Activated T-cell treated with anti-CD3 and anti-CD28 coated beads, Interleukin-2, amount 50 U/mL, for 1 hour (primary cell): ENCODE measurements around the gene ABCA3.
A peak's percentile ranks its signal among the peaks of the same experiment; 100 is the strongest.

Experiments used
- DNase-seq: peaks from one replicate; pipeline ENCODE4 v3.0.0-alpha.2; 2020

ABCA3 gene

GRCh38 chr16:2350500-2350899 is 10.0 kb upstream of the ABCA3 start:
- DNase-seq, result no peak

DNA sequence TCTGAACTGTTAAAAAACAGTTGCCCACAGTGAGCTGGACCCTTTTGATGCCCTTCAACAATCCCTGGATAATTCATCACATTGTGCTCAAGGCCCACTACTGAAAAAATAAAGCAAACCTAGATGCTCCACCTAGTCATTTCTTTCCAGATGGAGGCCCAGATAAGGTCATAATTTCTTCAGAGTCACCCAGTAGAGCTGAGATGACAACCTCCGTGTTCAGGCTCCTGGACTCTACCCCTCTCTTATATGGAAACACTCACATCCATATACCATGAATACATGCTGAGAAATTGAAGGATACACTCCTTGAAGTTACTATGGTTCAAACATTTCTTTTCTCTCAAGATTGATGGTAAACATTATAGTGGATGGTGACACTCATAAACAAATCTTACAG is 2.7 kb upstream of the ABCA3 start:
- DNase-seq, result no peak

- peak; percentile 31 for DNase-seq
These were observed 1.2 kb upstream of the ABCA3 start for GRCh38 chr16:2341456-2342447.

GRCh38 chr16:2339521-2340484 is 725 bp downstream of the ABCA3 start:
- DNase-seq, result peak; percentile 64

- DNase-seq, result no peak
These were observed 2.9 kb downstream of the ABCA3 start for GRCh38 chr16:2337431-2338296.

DNA sequence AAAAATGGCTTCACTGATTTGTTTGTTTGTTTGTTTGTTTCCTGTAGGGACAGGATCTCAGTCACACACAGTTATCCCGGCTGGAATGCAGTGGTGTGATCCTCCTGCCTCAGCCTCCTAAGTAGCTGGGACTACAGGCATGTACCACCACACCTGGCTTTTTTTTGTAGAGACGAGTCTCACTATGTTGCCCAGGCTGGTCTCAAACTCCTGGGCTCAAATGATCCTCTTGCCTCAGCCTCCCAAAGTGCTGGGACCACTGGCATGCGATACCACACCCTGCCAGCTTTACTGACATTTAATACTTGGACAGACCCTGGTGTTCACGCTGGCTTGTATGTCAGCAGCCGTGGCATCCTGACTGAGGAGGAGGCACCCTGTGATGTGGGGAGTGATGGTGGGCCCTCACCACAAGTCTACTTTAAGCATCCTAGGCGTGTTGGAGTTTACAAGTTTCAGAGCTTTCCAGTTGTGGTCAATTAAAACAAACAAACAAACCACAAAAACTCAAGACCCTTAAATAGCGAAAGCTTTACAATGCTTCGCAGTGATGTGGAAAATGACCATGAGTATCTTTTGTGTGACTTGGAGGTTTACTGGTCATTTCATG is 5.1 kb downstream of the ABCA3 start:
- DNase-seq, result no peak

- DNase-seq, result no peak
These were observed 6.7 kb downstream of the ABCA3 start for GRCh38 chr16:2333772-2334379.

GRCh38 chr16:2333231-2333630 is 7.3 kb downstream of the ABCA3 start:
- DNase-seq, result no peak

DNA sequence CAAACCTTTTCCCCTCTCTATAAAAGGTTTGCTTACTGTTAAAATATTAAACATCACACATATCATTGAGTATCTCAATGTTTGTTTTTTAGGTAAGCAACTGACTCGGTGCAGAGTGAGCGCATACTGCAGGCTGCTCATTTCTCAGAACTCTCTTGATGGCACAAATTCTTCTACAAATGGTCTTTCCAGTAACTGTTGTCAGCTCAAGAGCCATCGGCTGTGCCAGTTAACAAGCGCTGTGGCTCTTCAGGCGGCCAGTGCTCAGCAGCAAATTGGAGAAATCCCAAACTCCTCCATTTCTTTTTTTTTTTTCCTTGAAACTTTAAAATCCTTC is 8.6 kb downstream of the ABCA3 start:
- DNase-seq, result no peak

- no peak for DNase-seq
These were observed 9.2 kb downstream of the ABCA3 start for GRCh38 chr16:2331199-2331930.

DNA sequence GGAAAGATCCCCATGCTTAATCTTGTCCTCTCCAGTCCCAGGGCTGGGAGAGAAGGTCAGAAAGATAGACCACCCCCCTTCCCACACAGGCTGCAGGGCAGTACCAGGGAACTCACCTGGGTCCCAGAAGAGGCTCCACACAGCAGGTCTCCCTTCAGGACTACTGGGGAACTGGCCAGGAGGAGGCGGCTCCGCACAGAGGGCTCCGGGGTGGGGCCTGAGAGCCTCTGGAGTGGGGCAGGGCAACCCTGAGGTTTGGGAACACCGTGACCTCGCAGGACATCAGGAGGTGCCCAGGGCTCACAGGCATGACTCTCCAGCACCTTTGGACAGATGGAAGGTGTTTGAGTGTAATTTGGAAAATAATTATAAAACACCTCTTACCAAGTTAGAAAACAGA is 11.0 kb downstream of the ABCA3 start:
- DNase-seq, result no peak

DNA sequence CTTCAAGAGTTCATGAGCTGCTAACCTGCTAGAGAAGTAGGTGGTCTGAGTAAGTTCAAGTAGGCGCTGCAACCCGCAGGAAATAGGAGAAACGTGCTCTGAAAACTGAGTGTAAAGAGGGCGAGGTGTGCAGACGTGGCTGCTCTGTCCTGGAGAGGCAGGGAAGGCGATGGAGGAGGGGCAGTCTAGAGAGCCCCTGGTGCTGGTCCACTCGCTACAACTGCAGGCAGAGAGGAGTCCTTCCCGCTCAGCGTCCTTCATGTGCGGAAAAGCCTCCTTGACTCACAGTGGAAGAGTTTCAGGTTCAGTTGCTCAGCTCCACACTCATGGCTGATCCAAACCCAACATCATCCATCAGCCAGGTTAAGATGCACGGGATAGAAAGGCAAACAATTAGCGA is 12.1 kb downstream of the ABCA3 start:
- DNase-seq, result no peak

- no peak for DNase-seq
These were observed 14.3 kb downstream of the ABCA3 start for GRCh38 chr16:2326191-2326590.

DNA sequence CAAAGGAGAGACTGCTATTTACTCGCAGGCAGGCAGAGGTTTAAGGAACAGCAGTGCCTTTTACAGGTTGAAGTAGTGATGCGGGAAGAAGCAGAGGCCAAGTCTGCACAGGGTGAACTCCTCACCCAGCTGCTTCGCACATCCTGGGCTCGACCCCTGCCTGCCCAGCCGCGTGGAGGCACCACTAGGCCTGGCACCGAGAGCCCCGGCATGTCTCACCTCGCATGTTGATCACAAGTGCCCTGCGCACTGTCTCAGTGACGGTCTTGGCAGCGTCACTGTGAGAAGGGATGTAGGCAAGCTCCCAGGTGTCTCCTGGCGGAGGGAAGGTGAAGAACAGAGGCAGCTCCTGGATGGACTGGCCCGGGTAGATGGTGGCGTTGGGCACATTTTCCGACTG is 14.7 kb downstream of the ABCA3 start:
- no peak for DNase-seq

GRCh38 chr16:2325181-2325580 is 15.3 kb downstream of the ABCA3 start:
- no peak for DNase-seq

GRCh38 chr16:2324296-2324859 is 16.1 kb downstream of the ABCA3 start:
- DNase-seq, result no peak

DNA sequence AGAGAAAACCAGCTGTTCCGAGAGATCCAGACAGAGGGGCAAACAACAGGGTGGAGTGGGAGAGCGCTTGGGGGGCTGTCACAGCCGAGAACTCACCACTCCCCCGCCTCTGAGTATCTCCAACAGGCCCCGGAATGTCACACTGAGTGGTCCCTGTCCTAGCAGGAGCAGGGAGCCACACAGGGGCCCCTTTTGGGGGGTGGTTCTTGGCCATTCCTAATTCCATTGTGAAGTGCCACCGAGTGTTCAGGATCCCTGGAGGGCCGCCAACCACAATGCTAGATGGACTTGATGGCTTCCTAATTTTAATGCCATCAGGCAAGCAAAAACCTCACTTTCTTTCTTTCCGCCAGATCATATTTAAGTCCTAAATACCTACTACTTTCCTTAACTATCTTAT is 16.8 kb downstream of the ABCA3 start:
- DNase-seq, result no peak

GRCh38 chr16:2319606-2320005 is 20.9 kb downstream of the ABCA3 start:
- no peak for DNase-seq

DNA sequence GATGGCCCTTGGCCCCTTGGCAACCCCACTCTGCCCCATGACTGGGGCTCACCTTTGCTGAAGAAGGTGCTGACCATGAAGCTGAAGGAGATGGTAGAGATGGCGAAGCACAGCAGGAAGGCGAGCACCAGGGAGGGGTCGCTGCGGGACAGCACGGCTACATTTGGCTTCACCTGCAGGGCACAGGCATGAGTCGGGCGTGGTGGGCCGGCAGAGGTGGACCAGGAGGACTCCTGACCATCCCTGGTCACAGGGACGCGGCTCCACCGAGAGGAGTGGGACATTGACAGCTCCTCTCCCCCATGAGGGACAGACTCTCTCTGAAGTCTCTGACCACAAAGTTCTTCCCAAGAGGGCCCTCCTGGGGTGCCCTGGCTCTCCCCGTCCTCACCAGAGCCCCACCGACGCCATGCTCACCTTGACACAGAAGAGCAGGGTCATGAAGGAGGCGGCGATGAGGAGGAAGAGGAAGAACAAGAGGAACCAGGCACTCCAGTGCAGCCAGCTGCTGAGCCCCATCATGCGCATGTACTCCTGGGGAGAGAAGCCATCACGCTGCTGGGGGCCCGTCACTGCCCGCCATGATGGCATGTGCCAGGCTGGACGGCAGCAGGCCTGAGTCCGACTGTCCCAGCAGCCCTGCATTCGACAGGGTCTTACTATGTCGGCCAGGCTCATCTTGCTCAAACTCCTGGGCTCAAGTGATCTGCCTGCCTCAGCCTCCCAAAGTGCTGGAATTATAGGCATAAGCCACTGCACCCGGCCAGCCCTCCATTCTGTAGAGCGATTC is 23.1 kb downstream of the ABCA3 start:
- DNase-seq, result no peak
